ENCODE results near the gene SARS2.

Gene SARS2

DNA sequence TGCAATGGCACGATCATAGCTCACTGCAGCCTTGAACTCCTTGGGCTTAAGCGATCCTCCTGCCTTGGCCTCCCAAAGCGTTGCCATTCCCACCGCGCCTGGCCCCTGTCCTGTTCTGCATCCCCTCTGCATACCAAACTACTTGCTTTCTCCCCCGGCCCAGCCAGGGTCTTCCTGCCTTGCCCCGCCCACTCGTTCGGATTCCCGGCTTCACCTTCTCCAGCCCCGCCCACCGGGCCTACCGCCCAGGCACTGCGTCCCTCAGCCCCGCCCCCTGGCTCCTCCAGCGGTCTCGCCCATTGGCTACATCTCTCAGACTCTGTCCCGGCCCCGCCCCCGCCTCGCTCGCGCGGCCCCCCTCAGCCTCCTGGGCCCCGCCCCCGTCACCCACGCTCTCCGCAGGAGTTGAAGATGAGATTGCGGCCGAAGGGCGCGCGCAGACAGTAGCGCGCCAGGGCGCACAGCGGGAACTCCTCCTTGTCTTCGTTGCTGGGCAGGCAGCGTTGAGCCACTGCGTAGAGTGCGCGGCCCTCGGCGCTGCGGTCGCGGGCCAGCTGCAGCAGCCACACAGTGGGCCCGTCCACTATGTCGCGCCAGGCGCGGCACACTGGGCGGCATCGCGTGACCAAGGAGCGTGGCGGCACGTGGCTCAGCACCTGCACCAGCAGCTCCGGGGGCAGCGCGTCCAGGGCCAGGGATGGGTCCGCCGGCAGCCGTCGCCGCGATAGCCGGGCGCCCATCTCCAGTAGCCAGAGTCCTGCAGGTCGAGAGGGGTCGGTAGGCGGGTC lies 19.2 kb upstream of the SARS2 start:
- no peak overlapping the region for H3K9ac ChIP-seq
- TF ChIP-seq, protein P1, sequence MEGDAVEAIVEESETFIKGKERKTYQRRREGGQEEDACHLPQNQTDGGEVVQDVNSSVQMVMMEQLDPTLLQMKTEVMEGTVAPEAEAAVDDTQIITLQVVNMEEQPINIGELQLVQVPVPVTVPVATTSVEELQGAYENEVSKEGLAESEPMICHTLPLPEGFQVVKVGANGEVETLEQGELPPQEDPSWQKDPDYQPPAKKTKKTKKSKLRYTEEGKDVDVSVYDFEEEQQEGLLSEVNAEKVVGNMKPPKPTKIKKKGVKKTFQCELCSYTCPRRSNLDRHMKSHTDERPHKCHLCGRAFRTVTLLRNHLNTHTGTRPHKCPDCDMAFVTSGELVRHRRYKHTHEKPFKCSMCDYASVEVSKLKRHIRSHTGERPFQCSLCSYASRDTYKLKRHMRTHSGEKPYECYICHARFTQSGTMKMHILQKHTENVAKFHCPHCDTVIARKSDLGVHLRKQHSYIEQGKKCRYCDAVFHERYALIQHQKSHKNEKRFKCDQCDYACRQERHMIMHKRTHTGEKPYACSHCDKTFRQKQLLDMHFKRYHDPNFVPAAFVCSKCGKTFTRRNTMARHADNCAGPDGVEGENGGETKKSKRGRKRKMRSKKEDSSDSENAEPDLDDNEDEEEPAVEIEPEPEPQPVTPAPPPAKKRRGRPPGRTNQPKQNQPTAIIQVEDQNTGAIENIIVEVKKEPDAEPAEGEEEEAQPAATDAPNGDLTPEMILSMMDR (IDR thresholded peaks at IDR 0.05): no peak
- H3K27ac ChIP-seq: no peak overlapping the region
- H3K4me2 ChIP-seq (ENCODE audit: low read length): peak overlapping the region; percentile 78
- no peaks in the 10 kb centered on the region for H3K36me3 ChIP-seq (ENCODE audit: control insufficient read depth, insufficient read depth, low read length)
- no peaks in the 10 kb centered on the region for H3K79me2 ChIP-seq
- H3K27me3 ChIP-seq (ENCODE audit: control insufficient read depth, insufficient read depth, low read length): no peaks in the 10 kb centered on the region
- H3K4me1 ChIP-seq: no peaks in the 10 kb centered on the region
- peak overlapping the region; percentile 40 for H3K4me3 ChIP-seq (ENCODE audit: low read depth, low read length)
- peak overlapping the region; percentile 50 for H2AFZ ChIP-seq
- no peaks in the 10 kb centered on the region for H3K9me3 ChIP-seq (ENCODE audit: control insufficient read depth, low read length)

DNA sequence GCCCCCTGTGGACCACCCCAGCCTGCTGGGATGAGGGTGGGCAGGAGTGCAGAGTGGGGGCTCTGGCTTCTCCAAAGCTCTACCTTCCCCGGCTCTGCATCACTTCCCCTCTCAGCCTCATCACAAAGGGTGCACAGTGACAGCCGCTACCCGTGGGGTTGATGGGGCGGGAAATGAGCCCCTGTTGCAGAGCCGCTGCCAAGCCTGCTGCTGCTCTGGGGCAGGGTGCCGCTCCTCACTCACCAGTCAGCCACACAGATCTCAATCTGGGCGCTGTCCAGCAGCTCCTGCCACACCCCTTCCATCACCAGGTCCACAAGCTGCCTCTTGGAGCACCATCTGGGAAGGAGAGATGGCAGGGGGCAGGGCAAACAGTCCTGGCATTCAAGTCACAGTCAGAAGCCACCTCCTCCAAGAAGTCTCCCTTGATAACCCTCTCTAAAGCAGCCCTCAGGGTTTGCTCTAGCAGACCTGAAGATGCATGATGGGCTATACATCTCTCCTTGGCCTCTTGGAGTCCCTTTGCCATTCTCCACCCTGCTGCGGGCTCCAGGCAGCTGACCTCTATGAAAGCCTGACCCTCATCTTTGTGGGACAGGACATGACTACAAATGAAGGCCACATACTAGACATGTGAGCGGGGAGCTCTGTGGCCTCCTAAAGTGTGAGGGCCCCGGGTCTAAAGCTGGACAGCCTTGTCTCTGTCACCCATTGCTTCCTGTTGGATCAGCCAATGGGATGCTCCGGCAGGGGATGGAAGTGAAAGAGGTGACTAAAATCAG lies 15.9 kb upstream of the SARS2 start:
- Histone ChIP-seq H3K4me2 (ENCODE audit: low read length) (no peak overlapping the region), H3K36me3 (ENCODE audit: control insufficient read depth, insufficient read depth, low read length) (no peaks in the 10 kb centered on the region), H3K79me2 (no peaks in the 10 kb centered on the region), H3K4me1 (no peaks in the 10 kb centered on the region), H3K4me3 (ENCODE audit: low read depth, low read length) (no peak overlapping the region), H3K27ac (no peak overlapping the region), H3K9ac (no peak overlapping the region), H3K27me3 (ENCODE audit: control insufficient read depth, insufficient read depth, low read length) (no peaks in the 10 kb centered on the region), H2AFZ (no peak overlapping the region), H3K9me3 (ENCODE audit: control insufficient read depth, low read length) (no peaks in the 10 kb centered on the region)
- TF ChIP-seq, protein P1 (IDR thresholded peaks at IDR 0.05): no peak

DNA sequence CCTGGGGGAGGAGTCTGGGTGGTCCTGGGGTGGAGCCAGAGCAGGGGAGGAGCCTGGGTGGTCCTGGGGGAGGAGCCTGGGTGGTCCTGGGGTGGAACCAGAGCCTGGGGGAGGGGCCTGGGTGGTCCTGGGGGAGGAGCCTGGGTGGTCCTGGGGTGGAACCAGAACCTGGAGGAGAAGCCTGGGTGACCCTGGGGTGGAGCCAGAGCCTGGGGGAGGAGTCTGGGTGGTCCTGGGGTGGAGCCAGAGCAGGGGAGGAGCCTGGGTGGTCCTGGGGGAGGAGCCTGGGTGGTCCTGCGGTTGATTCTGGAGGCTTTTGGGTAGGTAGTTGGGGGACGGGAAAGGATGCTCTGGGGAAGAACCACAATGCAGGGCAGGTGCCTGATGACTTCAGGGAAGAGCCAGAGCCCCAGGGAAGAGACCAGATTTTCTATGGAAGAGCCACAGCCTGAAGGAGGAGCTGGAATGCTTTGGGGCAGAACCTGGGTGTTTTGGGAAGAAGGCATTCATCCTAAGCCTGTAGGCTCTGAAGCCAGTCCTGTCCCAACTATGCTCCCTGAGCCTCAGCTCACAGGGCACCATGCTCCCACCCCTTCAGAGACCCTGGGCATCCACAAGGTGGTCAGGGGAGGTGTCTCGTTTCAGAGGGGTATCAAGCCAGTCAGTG lies 15.1 kb upstream of the SARS2 start:
- H3K79me2 ChIP-seq: no peaks in the 10 kb centered on the region
- no peak overlapping the region for H3K9ac ChIP-seq
- no peaks in the 10 kb centered on the region for H3K4me1 ChIP-seq
- no peaks in the 10 kb centered on the region for H3K36me3 ChIP-seq (ENCODE audit: control insufficient read depth, insufficient read depth, low read length)
- H2AFZ ChIP-seq: no peak overlapping the region
- TF ChIP-seq, protein P1 (IDR thresholded peaks at IDR 0.05): no peak
- no peak overlapping the region for H3K27ac ChIP-seq
- no peak overlapping the region for H3K4me2 ChIP-seq (ENCODE audit: low read length)
- no peaks in the 10 kb centered on the region for H3K9me3 ChIP-seq (ENCODE audit: control insufficient read depth, low read length)
- no peak overlapping the region for H3K4me3 ChIP-seq (ENCODE audit: low read depth, low read length)
- H3K27me3 ChIP-seq (ENCODE audit: control insufficient read depth, insufficient read depth, low read length): no peaks in the 10 kb centered on the region

DNA sequence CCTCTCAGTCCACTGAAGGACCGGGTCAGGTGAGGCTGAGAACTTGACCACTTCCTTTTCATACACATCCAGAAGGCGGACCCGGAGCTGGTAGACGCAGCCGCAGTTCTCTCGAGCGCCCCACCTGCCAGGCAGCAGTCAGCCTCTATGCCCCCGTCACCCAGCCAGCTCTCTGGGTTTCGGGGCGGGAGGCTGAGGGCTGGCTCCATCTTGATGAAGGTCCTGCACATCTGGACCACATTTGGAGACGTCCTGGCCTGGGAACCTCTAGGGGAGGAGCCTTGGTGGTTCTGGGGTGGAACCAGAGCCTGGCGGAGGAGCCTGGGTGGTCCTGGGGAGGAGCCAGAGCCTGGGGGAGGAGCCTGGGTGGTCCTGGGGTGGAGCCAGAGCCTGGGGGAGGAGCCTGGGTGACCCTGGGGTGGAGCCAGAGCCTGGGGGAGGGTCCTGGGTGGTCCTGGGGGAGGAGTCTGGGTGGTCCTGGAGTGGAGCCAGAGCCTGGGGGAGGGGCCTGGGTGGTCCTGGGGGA lies 14.5 kb upstream of the SARS2 start:
- H3K27me3 ChIP-seq (ENCODE audit: control insufficient read depth, insufficient read depth, low read length): no peaks in the 10 kb centered on the region
- H3K27ac ChIP-seq: no peak overlapping the region

More for the DNA sequence above, 14.5 kb upstream of the SARS2 start:
- H3K9me3 ChIP-seq (ENCODE audit: control insufficient read depth, low read length): no peaks in the 10 kb centered on the region
- TF ChIP-seq, protein P1 (IDR thresholded peaks at IDR 0.05): no peak
- H3K79me2 ChIP-seq: no peaks in the 10 kb centered on the region
- H3K4me1 ChIP-seq: no peaks in the 10 kb centered on the region
- H3K4me3 ChIP-seq (ENCODE audit: low read depth, low read length): no peak overlapping the region
- H2AFZ ChIP-seq: no peak overlapping the region
- H3K4me2 ChIP-seq (ENCODE audit: low read length): no peak overlapping the region
- H3K9ac ChIP-seq: no peak overlapping the region
- H3K36me3 ChIP-seq (ENCODE audit: control insufficient read depth, insufficient read depth, low read length): no peaks in the 10 kb centered on the region

Data from parathyroid adenoma (tissue), 2 donors.